ENCODE measurements around the gene ZNF467.

ZNF467 gene

DNA sequence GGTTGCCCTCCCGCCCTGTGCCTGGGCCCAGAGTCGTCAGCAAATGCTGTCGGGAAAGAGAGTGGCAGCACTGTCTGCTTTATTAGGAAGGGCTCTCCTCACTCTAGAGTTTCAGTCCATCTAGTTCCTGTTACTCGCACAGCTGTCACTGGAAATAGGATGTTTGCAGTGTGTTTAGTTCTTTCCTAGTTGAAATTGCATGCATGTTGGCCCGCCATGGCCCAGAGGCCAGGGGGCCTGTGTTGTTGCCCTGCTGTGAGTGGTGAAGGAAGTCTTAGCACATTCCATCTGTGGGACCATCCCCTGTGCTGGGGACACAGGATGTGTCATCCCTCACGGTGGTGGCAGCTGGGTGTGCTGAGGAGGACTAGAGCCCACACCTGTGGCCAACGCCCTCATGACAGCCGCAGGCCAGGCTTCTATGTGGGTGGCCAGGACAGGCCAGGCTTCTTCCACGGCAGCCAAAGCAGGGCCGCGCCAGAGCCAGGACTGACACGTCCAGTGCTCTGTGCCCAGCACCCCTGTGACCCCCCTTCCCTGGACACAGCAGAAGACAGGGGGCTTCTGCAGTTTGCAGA is 45.4 kb downstream of the ZNF467 start:
- TF ChIP-seq ZFX (IDR thresholded peaks at IDR 0.05; ENCODE audit: borderline replicate concordance) (no peak), CTCF (IDR thresholded peaks at IDR 0.05) (no peak)
- no peak overlapping the region for H3K27ac ChIP-seq

DNA sequence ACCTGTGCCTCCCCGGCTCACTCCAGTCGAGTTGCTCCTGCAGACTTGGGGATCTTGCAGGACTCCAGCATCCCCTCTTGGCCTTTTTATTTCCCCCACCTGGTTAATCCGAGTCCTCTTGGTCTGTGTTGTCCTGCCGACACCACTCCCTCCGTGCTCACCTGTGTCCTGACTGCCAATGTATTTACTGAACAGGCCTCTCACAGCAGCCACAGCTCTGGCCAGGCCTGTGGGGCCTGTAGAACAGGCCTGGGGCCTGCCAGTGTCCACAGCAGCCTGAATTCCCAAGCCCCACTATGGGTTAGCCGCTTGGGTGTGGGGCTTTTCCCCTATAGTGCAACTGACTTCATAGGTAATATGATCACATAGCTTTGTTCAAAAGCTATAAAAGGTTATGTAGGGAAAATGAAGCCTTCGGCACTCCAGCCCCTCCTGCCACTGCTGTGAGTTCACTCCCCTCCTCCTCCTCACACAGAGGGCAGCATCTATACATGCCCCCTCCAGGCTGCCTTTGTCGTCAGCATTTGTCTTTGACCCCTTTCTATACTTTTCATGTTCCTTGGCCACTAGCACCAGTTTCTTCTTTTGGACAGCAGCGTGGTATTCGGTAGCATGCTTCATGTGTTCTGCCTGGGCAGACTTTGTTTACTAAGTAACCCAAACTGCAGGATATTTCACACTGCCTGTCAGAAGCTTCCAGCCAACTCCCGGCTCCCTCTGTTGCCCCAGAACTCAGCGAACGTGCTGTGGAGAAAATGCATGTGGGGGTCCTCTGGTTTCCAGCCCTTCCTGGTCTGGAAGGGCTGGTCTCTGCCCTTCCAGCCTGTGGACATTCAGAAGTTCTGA is 46.1 kb downstream of the ZNF467 start:
- TF ChIP-seq ZFX (IDR thresholded peaks at IDR 0.05; ENCODE audit: borderline replicate concordance) (no peak), CTCF (IDR thresholded peaks at IDR 0.05) (no peak)

GRCh38 chr7:149725916-149726315 is 47.5 kb downstream of the ZNF467 start:
- TF ChIP-seq ZFX (IDR thresholded peaks at IDR 0.05; ENCODE audit: borderline replicate concordance) (no peak), CTCF (IDR thresholded peaks at IDR 0.05) (no peak)
- no peak overlapping the region for H3K27ac ChIP-seq

More for the DNA sequence above, 46.1 kb downstream of the ZNF467 start:
- H3K27ac ChIP-seq, result no peak overlapping the region

DNA sequence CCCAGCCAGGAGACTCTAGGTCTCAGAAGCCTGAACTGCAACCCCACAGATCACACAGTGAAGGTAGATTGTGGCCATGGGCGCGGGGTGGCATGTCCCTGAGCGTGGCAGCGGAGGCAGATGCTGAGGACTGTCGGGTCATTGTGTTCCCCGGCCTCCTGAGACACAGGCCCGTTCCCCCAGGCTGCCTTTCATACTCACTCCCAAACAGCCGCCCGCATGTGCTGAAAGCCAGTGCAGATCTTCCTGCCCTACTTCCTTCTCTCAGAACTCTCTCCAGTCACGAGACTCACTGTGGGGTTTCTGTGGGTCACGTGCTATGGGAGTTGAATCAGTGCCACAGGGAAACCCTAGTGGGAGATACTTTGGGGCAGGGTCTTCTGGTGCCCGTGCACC is 48.0 kb downstream of the ZNF467 start:
- no peak overlapping the region for H3K27ac ChIP-seq
- TF ChIP-seq CTCF (IDR thresholded peaks at IDR 0.05) (no peak), ZFX (IDR thresholded peaks at IDR 0.05; ENCODE audit: borderline replicate concordance) (no peak)

- TF ChIP-seq CTCF (IDR thresholded peaks at IDR 0.05), result no peak
- no peak for TF ChIP-seq ZFX (IDR thresholded peaks at IDR 0.05; ENCODE audit: borderline replicate concordance)
- no peak overlapping the region for H3K27ac ChIP-seq
These were observed 48.5 kb downstream of the ZNF467 start for GRCh38 chr7:149724661-149725425.

DNA sequence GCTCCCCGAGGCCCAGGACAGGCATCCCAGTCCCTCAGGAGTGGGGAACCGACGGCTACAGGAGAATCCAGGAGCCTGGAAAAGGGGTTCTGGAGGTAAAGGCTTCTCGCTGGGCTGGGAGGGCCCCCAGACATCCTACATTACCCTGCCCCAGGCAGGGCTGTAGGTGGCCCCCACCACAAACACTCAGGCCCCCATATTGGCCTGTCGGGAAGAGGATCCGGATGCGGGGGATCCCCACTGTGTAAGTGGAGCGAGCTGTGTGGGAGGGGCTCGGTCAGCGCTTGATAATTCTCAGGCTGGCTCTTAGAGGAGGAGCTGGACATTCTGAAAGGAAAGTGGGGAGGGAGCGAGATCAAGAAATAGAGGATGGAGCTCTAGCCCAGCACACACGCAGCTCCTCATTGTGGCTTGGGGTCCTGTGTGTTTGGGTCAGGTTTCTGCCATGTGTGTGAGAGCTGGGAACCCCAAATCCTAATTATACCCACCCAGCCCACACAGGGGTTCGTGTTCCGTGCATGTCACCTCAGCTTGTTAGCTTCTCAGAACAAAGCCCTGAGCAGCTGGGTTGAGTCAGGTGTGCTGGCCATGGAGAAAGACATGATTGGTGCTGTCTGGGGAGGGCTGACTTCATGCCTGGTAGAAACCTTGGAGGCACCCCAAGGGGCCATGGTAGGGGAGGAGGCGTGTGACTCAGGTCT is 49.4 kb downstream of the ZNF467 start:
- no peak overlapping the region for H3K27ac ChIP-seq
- TF ChIP-seq CTCF (IDR thresholded peaks at IDR 0.05), result no peak
- no peak for TF ChIP-seq ZFX (IDR thresholded peaks at IDR 0.05; ENCODE audit: borderline replicate concordance)

All from 22Rv1 (cell line).